GM18873 (cell line): ENCODE results near the gene DLG3.
A peak's percentile ranks its signal among the peaks of the same experiment; 100 is the strongest.

Experiments used
- ATAC-seq: cut with Tn5 transposase; IDR thresholded peaks from one replicate; pipeline ENCODE4 v1.9.1; 2021; ENCODE audit warnings: mild to moderate bottlenecking, moderate library complexity, moderate number of reproducible peaks; ENCODE audit not compliant: unreplicated experiment, low FRiP score

The DLG3 gene

DNA sequence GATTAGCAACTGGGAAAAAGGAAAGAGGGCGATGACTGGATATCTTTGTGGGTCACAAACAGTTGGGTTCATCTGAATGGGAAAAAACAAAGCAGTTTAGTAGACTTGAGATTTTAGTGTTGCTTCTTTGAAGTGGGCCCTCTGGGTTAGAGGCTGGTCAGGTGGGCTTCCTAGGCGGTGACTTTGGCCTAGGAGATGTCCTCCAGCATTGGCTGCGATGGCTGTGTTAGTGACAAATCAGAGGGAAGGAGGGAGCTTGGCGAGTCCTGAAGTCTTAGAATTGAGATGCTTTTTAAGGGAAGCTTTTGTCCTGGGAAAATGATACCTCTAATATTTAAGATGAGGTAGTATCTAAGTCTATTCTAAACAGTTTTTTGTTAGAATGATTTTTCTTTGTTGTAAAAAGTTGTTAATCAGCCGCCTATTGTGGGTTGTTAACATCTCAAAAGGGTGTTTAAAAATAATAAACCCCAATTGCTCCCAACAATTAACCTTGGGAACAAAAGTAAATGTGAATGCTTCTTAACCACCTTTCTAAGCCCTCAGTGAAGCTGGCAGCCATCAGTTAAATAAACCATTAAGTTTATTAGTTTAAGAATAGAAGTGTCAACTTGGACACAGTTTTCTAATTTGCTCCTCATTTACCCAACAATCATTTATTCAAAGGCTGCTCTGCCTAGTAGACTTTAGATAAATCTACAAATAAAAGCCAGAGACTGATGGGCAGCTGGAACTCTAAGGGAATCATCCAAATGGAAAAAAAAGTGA is 31.7 kb downstream of the DLG3 start:
- no peak for ATAC-seq

DNA sequence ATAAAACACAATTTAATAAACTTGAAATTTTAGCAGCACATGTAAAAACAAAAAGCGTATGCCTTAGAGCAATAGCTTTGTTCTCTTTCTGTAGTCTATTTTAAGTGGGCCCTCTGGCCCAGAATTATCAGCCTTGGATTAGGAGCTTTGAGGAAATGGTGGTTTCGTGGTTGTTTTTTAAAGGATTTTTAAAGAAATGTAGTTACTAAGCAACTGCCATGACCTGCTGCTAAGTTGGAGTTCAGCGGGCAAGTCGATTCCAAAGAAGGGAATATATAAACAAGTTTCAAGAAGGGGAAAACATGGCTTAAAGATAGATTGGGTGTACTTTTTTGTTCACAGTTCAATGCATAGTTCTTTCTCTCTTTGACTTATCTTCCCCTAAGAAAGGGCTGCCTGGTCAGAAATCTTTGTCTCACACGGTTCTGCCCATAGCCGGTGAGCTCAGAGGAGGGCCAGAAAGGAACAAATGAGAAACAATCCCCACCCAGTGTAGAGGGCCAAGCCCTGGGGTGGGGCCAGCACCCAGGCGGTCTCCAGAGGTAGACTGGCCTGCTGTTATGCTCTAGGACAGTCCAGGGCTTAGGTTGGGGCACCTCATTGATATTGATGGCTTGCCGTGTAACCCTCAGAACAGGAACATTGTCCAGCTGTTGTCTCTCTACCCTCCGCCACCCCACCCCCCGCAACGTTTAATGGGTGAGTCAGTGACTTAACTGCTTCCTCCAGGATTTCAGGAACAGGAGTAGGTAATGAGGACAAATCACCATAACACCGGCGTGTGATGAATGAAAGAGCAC is 32.5 kb downstream of the DLG3 start:
- ATAC-seq = no peak

DNA sequence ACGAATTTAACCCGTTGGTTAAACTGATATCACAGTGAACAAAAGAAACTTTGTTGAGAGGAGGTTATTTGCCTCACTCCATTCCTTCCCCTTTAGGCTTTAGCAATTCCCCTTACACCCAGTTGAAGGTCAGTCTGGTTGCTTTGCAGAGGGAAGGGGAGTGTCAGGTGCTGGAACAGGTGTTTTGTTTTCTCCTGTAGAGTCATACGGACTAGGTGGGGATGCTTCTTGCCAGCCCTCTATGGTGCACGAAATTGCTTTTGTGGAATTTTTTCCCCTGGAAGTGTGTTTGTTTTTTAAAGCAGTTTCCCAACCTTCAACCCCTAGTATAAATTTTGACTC is 33.1 kb downstream of the DLG3 start:
- ATAC-seq = no peak

DNA sequence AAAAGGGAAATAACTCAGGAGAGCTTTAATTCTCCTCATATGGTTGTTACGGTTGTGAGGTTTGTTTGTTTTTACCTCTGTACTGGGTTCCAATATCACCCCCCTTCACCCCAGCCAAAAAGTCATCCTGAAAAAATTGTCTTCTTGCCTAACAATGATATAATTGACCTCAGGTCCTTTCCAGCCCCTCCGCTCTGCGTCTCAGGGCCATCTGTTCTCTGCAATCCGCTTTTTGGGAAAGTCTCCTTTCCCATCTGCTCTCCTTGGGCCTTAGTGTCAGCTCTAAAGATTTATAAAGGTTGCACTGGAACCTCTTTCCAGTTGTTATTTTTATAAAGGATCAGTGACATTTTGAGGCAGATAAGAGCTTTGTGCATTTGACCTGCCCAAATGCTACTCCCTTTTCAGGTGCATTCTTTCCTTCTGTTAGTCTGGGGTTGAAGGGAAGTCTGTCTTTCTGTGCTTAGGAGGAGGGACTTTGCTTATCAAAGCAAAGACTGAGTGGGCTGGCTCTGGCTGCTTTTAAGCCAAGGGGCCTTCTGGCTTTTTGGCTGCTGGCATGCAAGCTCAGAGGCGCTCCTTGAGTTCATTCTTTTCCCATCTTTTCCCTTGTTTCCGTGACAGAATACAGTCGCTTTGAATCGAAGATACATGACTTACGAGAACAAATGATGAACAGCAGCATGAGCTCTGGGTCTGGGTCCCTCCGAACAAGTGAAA is 34.1 kb downstream of the DLG3 start:
- ATAC-seq = no peak

DNA sequence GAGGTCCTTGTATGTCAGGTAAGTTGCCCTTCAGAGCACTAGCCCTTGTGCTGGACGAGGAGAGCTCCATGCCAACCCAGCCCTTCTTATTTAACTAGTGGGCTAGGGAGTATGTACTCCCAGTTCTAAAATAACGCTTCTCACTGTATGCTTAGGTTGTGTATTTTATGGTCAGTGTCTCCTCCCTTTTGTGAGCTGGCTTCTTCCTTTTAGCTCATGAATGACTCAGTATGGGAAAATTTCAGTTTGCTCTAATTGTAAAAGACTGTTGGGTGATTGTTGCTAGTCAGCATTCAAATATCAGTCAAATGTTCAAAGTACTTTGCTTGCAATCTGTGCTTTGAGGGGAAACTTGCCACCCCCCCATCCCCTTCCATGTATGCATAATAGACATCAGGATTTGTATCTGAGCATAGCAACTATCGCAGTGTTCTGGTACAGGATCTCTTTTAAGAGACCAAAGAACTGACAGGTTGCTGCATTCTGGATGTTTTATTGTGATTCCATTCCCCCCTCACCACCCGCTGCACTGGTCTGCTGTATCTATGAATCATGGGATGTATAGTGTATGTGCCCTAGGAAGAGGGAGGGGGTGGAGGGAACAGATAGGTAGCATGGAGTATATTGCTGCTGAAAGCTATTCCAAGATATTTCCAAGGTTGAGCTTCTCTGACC is 34.7 kb downstream of the DLG3 start:
- ATAC-seq = no peak

DNA sequence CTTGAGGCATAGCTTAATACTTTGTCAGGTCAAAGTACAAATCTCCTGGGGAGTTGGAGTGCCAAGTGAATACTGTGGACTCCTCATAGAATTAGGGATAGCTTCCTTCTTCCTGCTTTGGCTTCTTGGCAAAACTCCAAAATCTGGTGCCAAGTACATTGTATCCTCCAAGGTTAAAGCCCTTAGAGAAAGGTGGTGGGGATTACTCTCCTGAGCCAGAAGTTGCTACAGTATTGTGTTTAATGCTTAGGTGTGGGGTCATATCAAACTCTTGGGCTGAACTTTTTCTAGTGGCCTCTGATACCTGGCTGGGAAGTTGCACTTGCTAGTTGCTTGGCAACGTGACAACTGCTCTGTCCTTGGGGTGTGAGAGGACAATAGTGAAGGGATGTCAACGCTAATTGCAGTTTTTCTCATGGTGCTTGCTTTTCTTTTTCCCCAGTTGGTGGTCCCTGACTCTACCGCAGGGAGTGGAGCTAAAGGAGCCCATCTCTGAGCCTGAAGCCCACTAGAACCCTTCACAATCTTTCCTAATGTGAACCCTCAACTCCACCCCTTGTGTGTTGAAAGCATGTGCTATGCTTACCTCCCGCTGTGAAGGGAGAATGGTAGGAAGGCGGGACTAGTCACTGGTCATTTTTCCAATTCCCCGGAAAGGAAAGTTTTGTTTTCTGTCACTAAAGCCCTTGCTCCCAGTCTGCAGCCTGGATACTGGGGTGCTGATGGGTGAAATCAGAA is 35.5 kb downstream of the DLG3 start:
- ATAC-seq = no peak

DNA sequence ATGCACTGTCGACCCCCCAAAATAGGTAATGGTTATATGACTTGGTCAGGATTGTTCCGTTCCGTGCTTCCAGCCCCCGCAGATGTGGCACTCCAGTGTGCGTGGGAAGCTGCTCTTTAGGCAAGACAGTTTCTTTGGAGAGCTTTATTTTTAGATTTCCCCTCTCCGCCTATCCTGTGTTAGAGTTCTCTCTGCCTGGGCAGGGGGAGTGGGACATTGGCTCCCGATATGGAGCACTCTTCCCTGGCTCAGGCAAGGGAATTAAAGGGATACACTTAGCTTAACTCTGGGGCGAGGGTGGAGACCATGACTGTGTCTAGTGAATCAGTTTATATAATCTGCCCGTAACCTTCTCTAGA is 36.0 kb downstream of the DLG3 start:
- no peak for ATAC-seq

DNA sequence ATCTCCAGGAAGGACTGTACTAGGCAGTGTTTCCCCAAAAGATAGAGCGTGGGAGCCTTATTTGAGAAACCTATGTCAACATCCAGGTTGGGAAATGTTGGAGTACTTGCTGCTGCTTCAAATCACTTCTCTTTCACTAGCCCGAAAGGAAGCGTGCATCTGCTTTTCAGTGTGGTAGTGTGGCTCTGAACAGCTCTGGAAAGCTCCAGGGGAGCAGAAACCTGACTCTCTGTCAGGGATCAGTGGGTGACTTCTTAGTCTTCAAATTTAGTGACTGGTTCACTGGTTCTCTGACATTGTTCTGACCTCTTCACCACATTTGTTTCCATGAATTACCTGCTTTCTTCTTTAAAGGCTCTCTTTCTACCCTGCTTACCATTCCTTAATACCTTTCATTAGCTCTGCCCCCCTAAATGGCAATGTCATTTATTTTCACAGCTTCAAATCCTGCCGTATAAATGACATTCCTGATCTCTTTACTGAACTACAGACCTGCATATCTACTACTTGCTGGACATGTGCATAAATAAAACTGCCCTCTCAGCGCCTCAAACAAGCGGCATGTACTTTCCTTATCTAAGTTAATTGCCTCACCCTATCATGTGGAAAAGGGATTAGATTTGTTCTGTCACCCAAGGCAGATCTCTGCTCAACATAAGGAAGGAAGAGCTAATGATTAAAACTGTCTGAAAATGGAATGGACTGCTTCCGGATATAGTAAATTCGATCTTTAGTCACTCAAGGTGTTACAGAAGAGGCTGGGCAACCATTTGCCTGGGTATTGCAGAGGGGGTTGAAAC is 37.0 kb downstream of the DLG3 start:
- ATAC-seq = no peak

DNA sequence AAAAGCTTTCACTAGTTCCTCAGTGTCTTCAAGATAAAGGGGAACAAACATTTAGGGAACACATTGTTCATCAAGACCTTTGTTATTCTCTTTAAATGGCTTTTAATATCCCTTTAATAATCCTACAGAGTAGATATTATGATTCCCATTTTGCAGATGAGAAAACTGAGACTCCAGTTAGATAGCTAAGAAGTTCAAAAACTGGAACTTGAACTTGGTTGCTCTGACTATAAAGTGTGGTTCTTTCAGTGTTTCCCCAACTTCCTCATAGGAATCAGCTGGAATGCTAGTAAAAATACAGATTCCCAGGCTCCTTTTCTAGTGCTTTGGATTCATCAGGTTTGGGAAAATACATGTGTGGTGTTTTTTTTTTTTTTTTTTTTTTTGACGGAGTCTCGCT is 37.7 kb downstream of the DLG3 start:
- no peak for ATAC-seq

DNA sequence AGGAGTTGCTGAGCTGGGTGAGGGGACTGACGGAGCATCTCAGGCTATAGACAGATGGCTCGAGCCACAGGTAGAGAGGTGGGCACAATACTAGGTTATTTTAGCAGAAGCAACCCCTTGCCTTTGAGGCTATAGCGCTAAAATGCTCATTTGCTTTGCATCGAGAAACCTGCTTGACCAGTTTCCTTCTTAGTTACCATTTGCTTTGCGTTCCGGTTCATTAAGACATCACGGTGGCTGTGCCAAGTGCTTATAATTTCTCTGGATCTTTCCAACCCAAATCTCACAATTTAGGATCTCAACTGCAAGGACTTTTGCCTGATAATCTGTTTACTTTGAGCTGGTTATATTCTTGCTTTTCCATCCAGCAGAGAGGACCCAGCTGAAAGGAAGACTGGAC is 40.8 kb downstream of the DLG3 start:
- no peak for ATAC-seq

DNA sequence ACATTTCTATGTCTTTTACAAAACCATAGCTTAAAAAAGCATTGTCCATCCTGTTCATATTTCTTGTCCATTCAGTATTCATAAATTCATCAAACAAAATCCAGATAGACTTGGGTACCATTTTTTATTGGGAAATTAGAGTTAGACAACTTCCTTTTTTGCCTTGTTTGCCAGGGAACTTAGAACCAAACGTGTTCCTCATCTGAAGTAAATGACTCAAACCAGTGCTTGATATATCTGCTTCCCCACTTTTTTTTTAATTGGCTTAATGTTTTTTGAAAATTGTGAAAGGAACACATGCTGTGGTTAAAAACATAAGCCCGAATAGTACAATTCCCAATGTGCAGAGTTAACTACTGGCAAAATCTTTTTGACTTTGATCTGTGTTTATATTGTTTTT is 44.2 kb downstream of the DLG3 start:
- ATAC-seq = no peak

DNA sequence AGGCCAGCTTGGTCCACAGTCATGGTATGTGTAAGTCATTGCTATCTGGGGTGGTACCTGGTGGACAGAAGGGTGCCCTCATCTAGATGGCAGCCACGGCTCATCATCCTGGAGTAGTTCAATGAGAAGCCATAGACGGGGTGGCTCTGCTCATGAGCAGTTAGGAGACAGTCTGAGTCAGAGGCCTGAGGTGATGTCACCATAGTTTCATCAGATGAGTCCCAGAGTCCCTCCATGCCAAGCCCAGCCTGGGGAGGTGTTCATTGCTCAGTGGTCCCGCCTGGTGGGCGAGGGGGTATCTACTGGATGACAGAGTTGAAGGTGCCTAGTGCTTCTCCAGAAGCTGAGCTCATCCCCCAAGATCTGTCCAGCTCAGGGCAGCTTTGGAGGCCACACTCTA is 49.8 kb downstream of the DLG3 start:
- ATAC-seq = no peak

DNA sequence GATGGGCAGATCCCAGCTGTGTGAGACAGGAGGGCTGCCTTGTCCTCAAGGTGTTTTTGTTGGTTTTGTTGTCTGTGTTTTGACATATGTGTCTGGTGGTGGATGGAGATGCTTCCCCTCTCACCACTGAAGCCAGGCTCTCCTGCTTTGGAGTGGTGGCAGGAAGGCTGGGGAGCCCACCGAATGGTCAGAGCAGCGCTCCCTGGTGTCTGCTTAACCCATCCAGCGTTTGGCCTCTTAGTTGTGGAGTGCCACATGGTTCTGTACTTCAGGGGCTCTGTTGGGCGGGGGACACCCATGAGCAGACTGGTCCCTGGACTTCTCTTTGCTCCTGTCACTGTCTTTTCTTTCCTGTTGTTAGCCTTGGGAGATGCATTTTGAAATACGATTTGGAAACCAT is 51.9 kb downstream of the DLG3 start:
- no peak for ATAC-seq

DNA sequence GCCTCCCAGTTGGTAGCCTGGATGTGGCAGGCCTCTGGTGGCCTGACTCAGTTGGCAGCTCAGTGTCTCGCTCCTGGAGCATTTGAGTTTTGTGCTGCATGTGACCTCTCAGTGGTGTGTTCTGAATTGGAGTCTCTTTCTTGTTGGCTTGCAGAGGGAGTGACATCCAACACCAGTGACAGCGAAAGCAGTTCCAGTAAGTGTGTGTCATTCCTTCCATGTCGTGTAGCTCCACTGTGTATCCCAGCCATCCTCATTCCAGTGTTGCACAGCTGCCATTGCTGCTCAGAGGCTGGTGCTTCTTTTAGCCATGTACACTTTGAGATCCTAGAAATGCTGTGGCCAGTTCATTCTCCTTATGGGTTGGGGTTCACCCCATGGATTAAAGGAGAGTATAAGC is 52.4 kb downstream of the DLG3 start:
- ATAC-seq = no peak

DNA sequence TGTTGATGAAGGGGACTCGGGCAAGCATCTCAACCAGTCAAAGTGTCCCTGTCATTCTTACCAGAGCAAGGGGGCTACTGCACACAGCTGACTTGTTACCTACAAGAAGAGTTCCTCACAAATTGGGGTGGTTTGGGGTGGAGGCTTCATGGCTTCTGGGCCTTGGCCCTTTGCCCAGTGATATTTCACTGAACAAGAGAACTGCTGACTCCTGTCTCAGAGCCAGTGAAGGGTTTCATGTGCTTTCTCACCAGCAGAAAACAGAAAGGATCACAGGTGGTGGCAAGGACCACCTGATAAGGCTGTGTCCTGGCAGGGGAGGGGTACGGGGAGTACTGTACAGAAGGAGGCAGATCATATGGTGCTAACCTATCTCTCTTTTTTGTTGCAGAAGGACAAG is 53.5 kb downstream of the DLG3 start:
- ATAC-seq = no peak

DNA sequence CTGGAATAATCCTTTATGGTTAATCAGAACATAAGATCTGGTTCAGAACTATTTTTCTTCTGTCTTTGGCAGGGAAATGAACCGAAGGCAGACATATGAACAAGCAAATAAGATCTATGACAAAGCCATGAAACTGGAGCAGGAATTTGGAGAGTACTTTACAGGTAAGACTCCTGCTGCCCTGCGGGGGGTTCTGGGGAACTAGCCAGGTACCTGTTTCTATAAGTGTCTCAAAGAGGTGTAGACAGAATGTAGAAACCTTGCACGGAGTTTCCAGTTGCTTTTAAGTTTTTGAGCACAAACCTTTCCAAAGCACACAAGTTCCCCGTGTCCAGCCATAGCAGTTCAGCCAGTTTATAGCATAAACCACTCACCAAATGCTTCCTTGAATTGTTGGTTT is 56.2 kb downstream of the DLG3 start:
- ATAC-seq = no peak

DNA sequence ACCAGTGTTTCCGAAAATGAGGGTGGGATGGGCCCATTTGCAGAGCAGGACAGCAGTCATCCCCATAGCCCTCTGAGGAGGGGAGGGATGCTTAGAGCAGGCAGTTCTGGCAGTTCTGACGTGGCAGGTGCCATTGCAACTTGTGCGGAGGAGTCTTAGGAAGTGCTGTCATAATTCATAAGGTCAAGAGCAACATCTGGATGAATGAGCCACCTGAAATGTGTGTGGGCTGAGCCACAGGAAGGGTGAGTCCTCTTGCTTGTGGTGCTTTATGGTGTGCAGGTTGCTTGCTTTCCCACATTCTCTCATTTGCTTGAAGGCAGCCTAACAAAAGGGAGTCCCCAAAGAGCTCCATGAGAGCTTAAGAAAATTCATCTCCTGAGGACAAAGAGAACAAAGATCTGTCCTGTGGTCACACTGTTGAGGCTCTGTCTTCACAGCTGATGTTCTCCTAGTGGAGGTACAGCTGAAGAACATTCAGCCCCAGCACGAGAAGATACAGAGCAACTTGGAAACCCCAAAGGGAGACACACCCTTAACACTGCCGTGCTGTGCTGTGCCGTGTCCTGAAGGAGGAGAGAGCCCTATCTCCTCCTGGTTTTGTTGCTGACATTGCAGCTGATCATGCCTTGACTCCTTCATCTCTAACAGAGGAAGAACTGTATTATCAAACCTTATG is 60.3 kb downstream of the DLG3 start:
- no peak for ATAC-seq

DNA sequence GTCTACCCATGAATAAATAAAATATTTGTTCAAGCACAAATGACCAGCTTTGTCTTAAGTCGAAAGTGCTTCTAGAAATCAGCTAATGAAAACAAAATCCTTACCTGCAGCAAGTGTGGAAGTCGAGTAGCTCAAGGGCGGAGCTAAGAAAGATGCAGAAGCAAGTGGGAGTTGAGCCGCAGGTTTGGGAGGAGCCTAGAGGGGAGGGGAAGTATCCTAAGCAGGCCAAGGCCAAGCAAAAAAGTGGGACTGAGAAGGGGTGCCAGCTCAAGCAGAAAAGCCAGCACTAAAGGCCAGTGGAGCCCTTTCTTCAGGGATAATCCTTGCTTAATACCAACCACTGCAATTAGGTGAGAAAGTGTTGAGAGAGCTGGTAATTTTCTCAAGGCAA is 60.8 kb downstream of the DLG3 start:
- ATAC-seq = no peak

DNA sequence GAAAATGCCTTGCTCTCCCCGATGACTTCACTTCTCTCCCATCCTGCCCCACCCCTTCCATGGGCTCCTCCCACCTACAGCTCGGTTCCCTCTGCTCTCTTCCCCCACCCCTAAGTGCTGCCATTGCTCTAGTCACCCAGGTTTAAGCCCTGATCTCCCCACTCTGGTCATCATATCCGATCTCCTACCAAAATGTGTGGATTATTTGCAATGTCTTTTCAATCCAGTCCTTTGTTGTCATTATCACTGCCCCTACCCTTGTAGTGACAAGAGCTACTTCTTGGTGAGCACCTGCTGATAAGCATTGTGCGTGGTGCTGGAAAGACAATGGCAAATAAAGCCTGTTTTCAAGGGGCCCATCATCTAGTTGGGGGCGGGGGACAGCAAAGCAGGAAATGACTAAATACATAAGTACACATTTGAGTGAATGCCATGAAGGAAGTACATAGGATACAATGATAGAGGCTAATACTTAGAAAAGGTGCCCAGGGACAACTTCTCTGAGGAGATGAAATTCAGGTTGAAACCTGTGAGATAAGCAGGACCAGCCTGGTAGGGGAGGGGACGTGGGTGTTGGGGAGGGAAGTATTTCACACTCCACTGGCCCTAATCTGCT is 63.8 kb downstream of the DLG3 start:
- peak; percentile 49 for ATAC-seq
